Endothelial cell of umbilical vein (primary cell): ENCODE data around the gene MAPK8. TPM values are rescaled to one million over a fixed set of nuclear protein-coding genes. Genes with fewer than 3 reads are reported as not detected.

Experiments
- BruUV-seq: library from RNA; stranded (reverse); fragments of 400-500 nt; replicated peaks from 2 replicates; lab custom pipeline; 2021; lab: Mats Ljungman, UMichigan
- CTCF ChIA-PET: fragments of 300-600, 350-600 bp; sonication (Branson Sonifier 250); formaldehyde crosslinking; loops from one replicate; lab custom pipeline; 2021; ENCODE audit warnings: antibody characterized with exemption, inconsistent platforms; lab: Charles Lee
- POLR2A ChIA-PET: fragments of 300-600, 350-600 bp; sonication (Branson Sonifier 250); formaldehyde crosslinking; loops from one replicate; lab custom pipeline; 2021; ENCODE audit warnings: antibody characterized with exemption, inconsistent platforms; lab: Charles Lee
- DNase-seq: peaks from one replicate; pipeline ENCODE4 v3.0.0-alpha.2; 2011; ENCODE audit warnings: low read depth, low spot score
- FAIRE-seq: peaks from 2 replicates; lab custom pipeline; 2011; peaks lifted over from hg19 to GRCh38; lab: Jason Lieb, UNC
- H2AFZ ChIP-seq: 2 replicates; pipeline ENCODE4 v1.6.0; 2012; ENCODE audit warnings: low read depth, low read length, control low read depth, inconsistent platforms
- H3K27ac ChIP-seq: 2 replicates; pipeline ENCODE4 v1.5.1; 2011; ENCODE audit warnings: low read depth, mild to moderate bottlenecking, control low read depth, low read length, moderate library complexity; ENCODE audit not compliant: insufficient read depth
- H3K27me3 ChIP-seq, 2 experiments: 2 replicates each; pipeline versions ENCODE4 v1.6.0 to v1.6.1; 2011; ENCODE audit warnings: low read length in 2 of 2, mixed read lengths in 1 of 2; ENCODE audit not compliant: control insufficient read depth in 2 of 2, insufficient read depth in 2 of 2
- H3K36me3 ChIP-seq, 2 experiments: 2 replicates in 1 of 2; 3 replicates in 1 of 2; pipeline ENCODE4 v1.5.1; 2011; ENCODE audit warnings: low read length in 2 of 2, mild to moderate bottlenecking in 1 of 2, moderate library complexity in 1 of 2; ENCODE audit not compliant: control insufficient read depth in 2 of 2, insufficient read depth in 2 of 2; ENCODE audit errors: extremely low read depth in 1 of 2
- H3K4me1 ChIP-seq: 3 replicates; pipeline ENCODE4 v1.5.1; 2011; ENCODE audit warnings: mild to moderate bottlenecking, low read length; ENCODE audit not compliant: control insufficient read depth, insufficient read depth; ENCODE audit errors: extremely low read depth
- H3K4me2 ChIP-seq: 2 replicates; pipeline ENCODE4 v1.6.1; 2011; ENCODE audit warnings: low read length, control low read depth, mixed read lengths; ENCODE audit not compliant: insufficient read depth
- H3K4me3 ChIP-seq, 3 experiments: fragments of 200-600 bp in 1 of 3; sonication (generic), shearing (Covaris generic) in 1 of 3; replicated peaks in 1 of 3; 2 replicates each; pipeline ENCODE4 v1.5.1; 2011 to 2016; ENCODE audit warnings: control low read depth in 3 of 3, low read length in 3 of 3, mild to moderate bottlenecking in 2 of 3, inconsistent platforms in 1 of 3, low read depth in 1 of 3, moderate library complexity in 1 of 3; ENCODE audit not compliant: insufficient read depth in 1 of 3
- H3K79me2 ChIP-seq: 2 replicates; pipeline ENCODE4 v1.6.0; 2012; ENCODE audit warnings: low read length, inconsistent platforms; ENCODE audit not compliant: control insufficient read depth, insufficient read depth
- H3K9ac ChIP-seq: replicated peaks from 2 replicates; pipeline ENCODE3; 2011; ENCODE audit warnings: low read length, control low read depth; ENCODE audit not compliant: insufficient read depth; ENCODE audit errors: extremely low read depth
- H3K9me1 ChIP-seq: replicated peaks from 3 replicates; pipeline ENCODE4 v1.6.0; 2011; ENCODE audit warnings: mild to moderate bottlenecking, low read length; ENCODE audit not compliant: control insufficient read depth, insufficient read depth; ENCODE audit errors: extremely low read depth
- H3K9me3 ChIP-seq: replicated peaks from 2 replicates; pipeline ENCODE4 v1.5.1; 2012; ENCODE audit warnings: low read length, inconsistent platforms; ENCODE audit not compliant: control insufficient read depth, insufficient read depth
- H4K20me1 ChIP-seq: replicated peaks from 2 replicates; pipeline ENCODE3; 2011; ENCODE audit warnings: mild to moderate bottlenecking, low read length; ENCODE audit not compliant: control insufficient read depth, insufficient read depth; ENCODE audit errors: extremely low read depth
- EZH2 ChIP-seq: IDR thresholded peaks from 2 replicates; pipeline ENCODE4 v1.6.1; 2012; ENCODE audit warnings: borderline replicate concordance, low read depth, mild to moderate bottlenecking, moderate library complexity, low read length, inconsistent platforms; ENCODE audit not compliant: severe bottlenecking
- FOS ChIP-seq: IDR thresholded peaks from 2 replicates; pipeline ENCODE4 v1.6.1; 2011; ENCODE audit warnings: mild to moderate bottlenecking, low read length, moderate library complexity, borderline replicate concordance; ENCODE audit not compliant: insufficient read depth
- GATA2 ChIP-seq: IDR thresholded peaks from 2 replicates; pipeline ENCODE4 v1.7.0; 2011; ENCODE audit warnings: low read depth, mild to moderate bottlenecking, moderate library complexity, mixed read lengths, low read length; ENCODE audit not compliant: insufficient read length, insufficient read depth
- JUN ChIP-seq: IDR thresholded peaks from 2 replicates; pipeline ENCODE4 v1.6.1; 2011; ENCODE audit warnings: borderline replicate concordance, low read depth; ENCODE audit not compliant: insufficient read length, insufficient read depth
- MYC ChIP-seq: IDR thresholded peaks from one replicate; pipeline ENCODE4 v1.6.1; 2011; ENCODE audit warnings: mild to moderate bottlenecking, low read depth, low read length
- POLR2A ChIP-seq: IDR thresholded peaks from 2 replicates; pipeline ENCODE4 v1.6.1; 2012; ENCODE audit warnings: low read depth, mild to moderate bottlenecking, control low read depth, low read length
- POLR2AphosphoS5 ChIP-seq: IDR thresholded peaks from 2 replicates; pipeline ENCODE4 v1.6.1; 2012; ENCODE audit warnings: low read depth, mild to moderate bottlenecking, control low read depth, low read length, moderate library complexity; ENCODE audit not compliant: insufficient read depth
- dilution Hi-C: fragments of 300-500 bp; cut with MboI; formaldehyde crosslinking; loops from one replicate; pipeline ENCODE4 v1.15.0; 2019; ENCODE audit warnings: low sequenced_read_pairs; ENCODE audit not compliant: extremely low pct_ligation_motif_present
- intact Hi-C: fragments of 100-400 bp; cut with micrococcal nuclease; formaldehyde crosslinking; loops from one replicate; pipeline ENCODE4 v1.10.0; 2022
- polyA plus RNA-seq, 4 experiments: library from polyadenylated mRNA; depleted of rRNA in 3 of 4; stranded (reverse) in 3 of 4; unstranded in 1 of 4; fragments of >200 nt; gene quantifications; 2 replicates each; pipeline versions ENCODE4 v1.2.1 to v1.2.3, GENCODE V29; 2011 to 2012; ENCODE audit warnings: missing spikeins in 1 of 4
- total RNA-seq: library from RNA; stranded (reverse); gene quantifications from 2 replicates; pipeline ENCODE4 v1.2.3, GENCODE V29; 2021
- TF ChIP-seq, protein P1 (sequence below), 2 donors: IDR thresholded peaks; 1 replicate in 1 of 2; 2 replicates in 1 of 2; pipeline ENCODE4 v1.5.1; 2011; ENCODE audit warnings: low read length in 2 of 2, mild to moderate bottlenecking in 2 of 2, moderate library complexity in 2 of 2, control low read depth in 1 of 2, inconsistent platforms in 1 of 2, low read depth in 1 of 2; ENCODE audit not compliant: insufficient read depth in 1 of 2; ENCODE audit errors: extremely low read depth in 1 of 2
- TF ChIP-seq, protein P2 (sequence below): IDR thresholded peaks from 2 replicates; pipeline ENCODE4 v1.6.1; 2011; ENCODE audit not compliant: insufficient read depth, insufficient read length

Gene MAPK8
- total and polyA plus RNA-seq, 2 donors (not counting 3 experiments of a cell fraction or from before 2014, with no cell fraction given), result 25.3 to 56.2 TPM

DNA sequence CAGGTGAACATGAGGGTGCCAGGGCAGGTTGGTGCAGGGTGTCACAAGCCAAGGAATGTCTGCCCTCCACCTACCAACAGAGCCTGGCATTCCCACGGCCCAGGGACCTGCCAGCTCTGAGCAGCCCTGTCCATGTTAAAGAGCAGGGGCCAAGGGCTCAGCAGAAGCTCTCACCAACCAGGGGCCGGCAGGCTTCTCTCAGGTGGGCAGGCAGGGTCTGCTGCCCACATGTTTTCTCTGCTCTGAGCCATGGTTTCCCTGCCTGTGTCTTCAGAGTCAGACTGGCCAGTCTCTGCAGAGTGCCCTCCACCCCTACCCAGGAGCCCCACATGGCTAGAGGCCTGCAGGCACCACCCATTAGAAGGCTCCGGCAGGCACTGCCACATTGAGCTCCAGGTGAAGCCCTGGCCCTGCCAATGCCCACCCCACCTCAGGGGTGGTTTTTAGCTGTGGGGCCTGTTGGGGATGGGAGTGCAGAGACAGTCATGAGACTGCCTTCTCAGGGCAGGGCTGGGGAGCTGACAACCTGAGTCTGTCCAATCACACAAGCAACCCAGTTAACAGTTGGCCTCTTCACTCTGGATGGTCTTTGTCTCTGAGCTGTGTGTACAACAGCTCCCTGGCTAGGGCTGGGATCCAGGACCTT lies 162.5 kb downstream of the MAPK8 start:
- H3K9me1 ChIP-seq, result no peaks in the 10 kb centered on the region
- no peak overlapping the region for H3K4me3 ChIP-seq
- H3K4me1 ChIP-seq, result peaks cover 18% of the 10 kb centered on the region
- H2AFZ ChIP-seq, result no peak overlapping the region
- no peaks in the 10 kb centered on the region for H3K27me3 ChIP-seq
- FAIRE-seq (no peak), DNase-seq (no peak)
- dilution Hi-C loops, result no loop called here
- intact Hi-C loops, result no loop called here
- ChIA-PET POLR2A (no interaction called here), CTCF (interaction anchor here (1.1 to 2.0 kb wide), 8 partner anchors 12 to 187 kb away, joined by 3 to 7 read pairs (median 6); no protein-coding TSS in a partner anchor)
- no peak overlapping the region for H3K4me2 ChIP-seq
- TF ChIP-seq, protein P1, sequence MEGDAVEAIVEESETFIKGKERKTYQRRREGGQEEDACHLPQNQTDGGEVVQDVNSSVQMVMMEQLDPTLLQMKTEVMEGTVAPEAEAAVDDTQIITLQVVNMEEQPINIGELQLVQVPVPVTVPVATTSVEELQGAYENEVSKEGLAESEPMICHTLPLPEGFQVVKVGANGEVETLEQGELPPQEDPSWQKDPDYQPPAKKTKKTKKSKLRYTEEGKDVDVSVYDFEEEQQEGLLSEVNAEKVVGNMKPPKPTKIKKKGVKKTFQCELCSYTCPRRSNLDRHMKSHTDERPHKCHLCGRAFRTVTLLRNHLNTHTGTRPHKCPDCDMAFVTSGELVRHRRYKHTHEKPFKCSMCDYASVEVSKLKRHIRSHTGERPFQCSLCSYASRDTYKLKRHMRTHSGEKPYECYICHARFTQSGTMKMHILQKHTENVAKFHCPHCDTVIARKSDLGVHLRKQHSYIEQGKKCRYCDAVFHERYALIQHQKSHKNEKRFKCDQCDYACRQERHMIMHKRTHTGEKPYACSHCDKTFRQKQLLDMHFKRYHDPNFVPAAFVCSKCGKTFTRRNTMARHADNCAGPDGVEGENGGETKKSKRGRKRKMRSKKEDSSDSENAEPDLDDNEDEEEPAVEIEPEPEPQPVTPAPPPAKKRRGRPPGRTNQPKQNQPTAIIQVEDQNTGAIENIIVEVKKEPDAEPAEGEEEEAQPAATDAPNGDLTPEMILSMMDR (IDR thresholded peaks at IDR 0.05; ENCODE audit: extremely low read depth in 1 of 2, insufficient read depth in 1 of 2, low read depth in 1 of 2, low read length in 2 of 2), result no peak
- TF ChIP-seq MYC, result no peak
- no peak for TF ChIP-seq EZH2
- no peak for TF ChIP-seq POLR2A
- TF ChIP-seq, protein P2, sequence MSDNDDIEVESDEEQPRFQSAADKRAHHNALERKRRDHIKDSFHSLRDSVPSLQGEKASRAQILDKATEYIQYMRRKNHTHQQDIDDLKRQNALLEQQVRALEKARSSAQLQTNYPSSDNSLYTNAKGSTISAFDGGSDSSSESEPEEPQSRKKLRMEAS, result no peak
- no peak for TF ChIP-seq FOS
- no peak for TF ChIP-seq POLR2AphosphoS5
- no peak for TF ChIP-seq JUN
- TF ChIP-seq GATA2, result no peak
- BruUV-seq, result no TSS peak
- no peak overlapping the region for H3K9ac ChIP-seq
- H3K79me2 ChIP-seq, result peaks cover 24% of the 10 kb centered on the region
- H3K9me3 ChIP-seq, result no peaks in the 10 kb centered on the region
- no peak overlapping the region for H3K27ac ChIP-seq
- no peaks in the 10 kb centered on the region for H4K20me1 ChIP-seq
- H3K36me3 ChIP-seq, result no peaks in the 10 kb centered on the region
